ENCODE data around the gene CNTNAP2.

The CNTNAP2 gene

DNA sequence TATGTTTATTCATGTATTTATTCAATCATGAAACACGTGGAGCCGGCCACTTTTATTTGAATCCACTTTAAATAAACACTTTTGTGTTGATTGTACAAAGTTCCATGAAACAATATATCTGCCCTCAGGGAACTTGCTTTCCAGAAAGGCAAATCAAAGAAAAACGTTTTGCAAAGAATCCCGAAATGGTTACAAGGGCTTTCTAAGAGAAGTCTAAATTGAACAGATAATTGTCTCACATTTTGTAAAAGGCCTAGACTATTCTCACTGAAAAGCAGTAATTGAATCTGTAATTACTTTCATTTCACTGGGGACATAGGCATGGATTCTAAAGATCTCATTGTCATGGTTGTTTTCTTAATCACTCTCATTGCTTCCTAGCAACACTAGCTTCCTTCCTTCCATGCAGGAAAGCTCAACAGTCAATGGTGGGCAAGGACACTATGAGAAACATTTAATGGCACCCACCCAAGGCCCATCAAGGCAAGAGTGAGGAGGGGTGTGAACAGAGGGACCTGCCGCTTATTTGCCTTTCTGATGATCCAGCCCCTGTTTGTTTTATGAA, 1851.5 kb downstream of the CNTNAP2 start:
- no peak for DNase-seq (ENCODE audit: low read depth)

DNA sequence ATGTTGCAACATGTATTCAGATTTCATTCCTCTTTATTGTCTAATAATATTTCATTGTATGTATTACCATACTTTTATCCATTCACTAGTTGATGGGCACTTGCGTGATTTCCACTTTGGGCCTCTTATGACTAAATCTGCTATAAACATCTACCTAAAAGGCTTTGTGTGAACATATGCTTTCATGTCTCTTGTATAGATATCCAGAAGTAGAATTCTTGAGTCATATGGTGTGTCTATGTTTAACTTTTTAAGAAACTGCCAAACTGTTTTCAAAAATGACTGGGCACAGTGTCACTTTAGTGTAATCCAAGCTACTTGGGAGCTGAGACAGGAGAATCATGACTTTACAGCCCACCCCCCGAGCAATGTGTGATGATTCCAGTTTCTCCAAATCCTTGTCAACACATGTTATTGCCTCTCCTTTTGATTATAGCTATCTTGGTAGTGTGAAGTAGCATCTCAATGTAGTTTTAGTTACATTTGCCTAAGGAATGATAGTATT, 1855.1 kb downstream of the CNTNAP2 start:
- DNase-seq (ENCODE audit: low read depth): no peak

DNA sequence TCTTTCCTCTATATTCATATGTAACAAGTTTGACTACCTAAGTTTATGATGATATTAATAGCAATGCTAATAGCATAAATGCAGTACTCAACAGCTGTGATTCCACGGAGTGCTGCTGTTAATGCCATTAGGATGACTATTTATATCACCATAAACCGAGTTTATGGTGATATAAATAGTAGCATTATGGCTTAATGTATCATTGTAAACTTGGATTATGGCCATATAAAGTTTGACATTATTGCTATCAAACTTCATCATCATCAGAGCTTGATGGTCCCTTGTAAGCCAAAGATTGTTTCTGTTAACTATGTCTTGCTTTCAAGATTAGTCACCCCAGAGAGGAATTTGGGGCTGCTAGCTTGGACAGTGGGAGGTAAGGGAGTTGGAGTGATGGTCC, 1861.6 kb downstream of the CNTNAP2 start:
- DNase-seq (ENCODE audit: low read depth): no peak

DNA sequence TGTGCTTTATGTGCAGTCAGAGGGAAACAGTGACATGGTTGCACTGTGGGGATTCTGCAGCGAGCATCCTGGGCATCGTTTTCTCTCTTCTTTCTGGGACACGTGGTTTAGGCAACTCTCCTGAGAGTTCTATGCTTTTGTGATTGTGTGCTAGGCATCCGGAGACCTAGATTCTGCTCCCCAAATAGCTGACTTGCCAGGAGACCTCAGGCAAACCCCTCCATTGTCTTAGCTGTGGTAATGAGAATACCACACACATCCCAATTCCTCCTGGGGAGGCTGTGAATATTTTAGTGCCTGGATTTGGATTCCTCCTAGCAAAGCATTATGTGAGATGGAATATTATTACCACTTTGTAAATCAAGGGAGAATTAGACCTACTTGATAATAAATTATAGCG, 1862.0 kb downstream of the CNTNAP2 start:
- no peak for DNase-seq (ENCODE audit: low read depth)

DNA sequence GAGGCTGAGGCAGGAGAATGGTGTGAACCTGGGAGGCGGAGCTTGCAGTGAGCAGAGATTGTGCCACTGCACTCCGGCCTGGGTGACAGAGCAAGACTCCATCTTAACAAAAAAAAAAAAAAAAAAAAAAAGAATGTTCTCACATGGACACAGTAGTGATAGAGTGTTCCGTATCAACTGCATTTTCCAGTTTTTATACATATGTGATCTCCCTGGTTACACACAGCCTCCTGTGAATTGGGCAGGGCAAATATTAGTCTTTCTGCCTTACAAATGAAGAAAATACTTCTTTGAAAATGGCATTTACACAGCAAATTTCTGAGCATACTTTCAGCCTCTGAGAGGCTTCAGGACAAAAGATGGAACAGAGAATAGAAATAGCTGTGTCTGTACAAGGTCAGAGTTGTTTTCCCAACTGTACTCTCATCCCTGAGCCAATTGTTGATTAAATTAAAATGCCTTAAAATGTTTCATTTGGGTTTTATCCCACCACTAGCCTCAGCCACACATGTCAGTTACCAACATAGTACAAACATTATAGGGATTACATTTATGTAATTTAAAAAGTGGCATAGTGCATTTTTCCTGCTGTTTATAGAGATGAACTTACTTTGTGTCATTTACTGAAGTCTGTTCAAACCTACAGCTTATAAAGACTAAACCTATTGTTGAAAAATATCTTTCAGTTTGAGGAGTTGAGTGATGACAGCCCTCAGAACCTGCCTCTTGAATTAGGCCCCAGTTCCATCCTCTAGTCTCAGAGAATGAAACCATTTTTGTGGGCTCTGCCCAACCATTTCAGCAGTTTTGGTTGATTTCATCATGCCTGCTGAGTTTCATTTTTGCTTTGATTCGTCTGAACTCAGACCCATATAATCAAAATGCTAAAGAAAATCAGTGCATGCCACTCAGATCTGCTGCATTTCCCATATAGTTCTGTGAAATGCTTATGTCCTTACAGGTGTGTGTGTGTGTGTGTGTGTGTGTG, 1864.5 kb downstream of the CNTNAP2 start:
- no peak for DNase-seq (ENCODE audit: low read depth)

DNA sequence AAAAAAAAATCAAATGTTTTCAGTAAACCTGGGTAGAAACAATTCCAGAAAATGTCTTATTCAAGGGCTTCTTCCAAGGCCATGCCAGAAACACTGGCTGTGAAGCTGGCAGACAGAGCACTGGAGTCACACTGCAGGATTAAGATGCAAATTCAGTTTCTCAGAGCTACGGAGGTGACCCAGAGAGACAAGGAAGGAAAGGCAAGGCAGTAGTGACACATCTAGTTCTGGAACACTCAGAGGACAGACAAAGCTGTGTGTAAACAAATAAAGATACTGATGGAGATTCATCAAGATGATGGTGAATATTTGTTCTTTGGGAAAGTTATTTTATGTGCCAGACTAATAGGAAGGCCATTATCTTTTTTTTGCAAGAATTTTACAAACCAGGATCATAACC, 1865.7 kb downstream of the CNTNAP2 start:
- DNase-seq (ENCODE audit: low read depth): no peak

DNA sequence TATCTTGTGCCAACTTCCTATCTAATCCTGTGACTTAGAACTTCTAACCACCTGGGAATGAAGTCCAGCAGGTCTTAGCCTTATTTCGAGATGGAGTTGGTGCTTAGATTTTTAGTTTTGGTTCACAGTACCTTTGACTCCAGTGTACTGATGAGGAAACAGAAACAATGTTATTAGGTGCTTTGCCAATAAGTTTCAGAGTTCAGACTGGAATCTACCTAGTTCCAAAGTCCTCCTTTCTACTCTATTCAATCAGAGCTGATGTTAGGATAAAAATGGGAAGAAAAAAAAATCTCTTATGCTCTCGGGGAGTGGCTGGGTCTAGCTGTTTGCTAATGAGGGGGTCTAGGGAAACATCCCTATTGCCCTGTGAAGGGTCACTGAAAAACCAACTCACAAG, 1867.7 kb downstream of the CNTNAP2 start:
- DNase-seq (ENCODE audit: low read depth): no peak

DNA sequence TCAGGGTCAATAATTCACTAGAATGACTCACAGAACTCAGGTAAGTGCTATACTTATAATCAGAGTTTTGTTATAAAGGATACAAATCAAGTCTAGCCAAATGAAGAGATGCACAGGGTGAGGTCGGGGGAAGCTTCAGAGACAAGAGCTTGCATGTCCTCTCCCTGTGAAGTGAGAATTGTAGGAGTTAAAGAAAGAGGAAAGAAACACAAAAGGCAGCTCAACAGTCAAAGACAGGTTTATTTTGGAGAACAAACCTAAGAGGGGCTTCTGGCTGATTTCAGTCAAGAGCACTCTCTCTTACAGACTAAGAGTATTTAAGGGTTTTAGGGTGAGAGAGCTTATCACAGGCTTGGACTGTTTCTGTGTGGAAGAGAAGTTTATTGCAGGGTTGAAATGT, 1873.5 kb downstream of the CNTNAP2 start:
- no peak for DNase-seq (ENCODE audit: low read depth)

DNA sequence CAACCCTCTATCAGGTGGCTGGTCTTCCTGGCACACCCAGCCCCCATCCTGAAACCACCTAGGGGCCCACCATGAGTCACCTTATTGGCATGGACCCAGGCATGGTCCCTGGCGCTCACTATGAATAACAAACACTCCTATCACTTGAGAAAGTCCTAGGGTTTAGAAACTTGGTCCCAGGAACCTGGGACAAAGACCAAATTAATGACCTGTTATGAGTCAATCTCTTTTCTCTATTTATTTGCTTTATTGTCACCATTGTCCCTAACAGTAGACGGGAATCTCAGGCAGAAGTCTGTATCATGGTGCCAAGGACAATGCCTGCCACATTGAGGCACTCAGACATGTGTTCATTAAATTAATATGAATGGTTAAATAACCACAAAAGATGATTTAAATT, 1874.3 kb downstream of the CNTNAP2 start:
- no peak for DNase-seq (ENCODE audit: low read depth)

DNA sequence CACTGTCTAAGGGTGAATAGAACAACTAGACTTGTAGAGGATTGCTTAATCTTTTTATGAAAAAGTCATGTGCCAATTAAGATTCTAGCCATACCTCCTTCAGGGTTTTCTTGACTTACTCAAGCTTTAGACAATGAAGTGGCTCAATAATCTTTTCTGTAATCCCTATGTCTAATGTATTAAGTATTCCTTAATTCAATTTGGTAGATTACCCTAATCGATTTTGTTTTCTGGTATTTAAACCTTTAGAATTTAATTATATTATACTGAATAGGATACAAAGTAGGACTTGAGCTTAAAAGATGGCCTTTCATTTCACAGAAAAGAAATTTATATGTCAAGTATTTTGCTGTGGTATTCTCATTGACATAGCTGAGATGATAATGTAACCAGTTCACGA, 1876.1 kb downstream of the CNTNAP2 start:
- no peak for DNase-seq (ENCODE audit: low read depth)

DNA sequence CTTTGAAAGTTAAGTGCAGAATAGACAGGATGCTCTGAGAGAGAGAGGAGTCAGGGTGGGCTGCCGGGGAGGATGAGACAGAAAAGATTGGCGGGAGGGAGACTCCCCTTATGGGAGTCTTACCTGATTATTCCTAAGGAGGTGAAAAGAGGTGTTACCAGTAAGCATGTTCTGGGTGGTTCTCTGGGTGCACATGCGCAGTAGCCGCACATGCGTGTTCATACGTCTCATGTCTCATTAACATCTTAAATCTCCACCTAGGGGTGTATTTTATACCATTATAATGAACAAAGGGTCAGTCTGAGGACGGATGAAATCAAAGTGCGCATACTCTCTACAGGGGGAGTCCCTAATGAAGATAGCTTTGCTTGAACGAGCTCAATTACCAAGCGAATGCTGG, 1881.0 kb downstream of the CNTNAP2 start:
- DNase-seq (ENCODE audit: low read depth): no peak

DNA sequence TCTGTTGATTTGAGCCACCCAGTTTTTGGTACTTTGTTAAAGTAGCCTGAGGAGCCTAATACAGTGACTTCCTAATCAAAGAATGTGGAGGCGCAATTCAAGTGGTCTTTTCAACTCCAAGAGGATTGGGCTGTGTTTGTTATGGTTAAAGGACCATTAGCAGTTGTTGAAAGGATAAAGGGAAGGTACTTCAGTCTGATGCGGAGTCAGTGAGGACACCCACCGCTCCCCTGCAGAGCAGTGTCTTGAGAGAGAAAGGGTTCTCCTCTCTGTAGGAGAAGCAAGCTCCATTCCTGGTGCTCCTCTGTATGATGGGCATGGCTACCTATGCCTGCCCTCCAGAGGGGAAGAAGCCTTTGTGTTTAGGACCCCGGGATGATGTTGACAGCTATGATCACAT, 1883.4 kb downstream of the CNTNAP2 start:
- DNase-seq (ENCODE audit: low read depth): no peak

DNA sequence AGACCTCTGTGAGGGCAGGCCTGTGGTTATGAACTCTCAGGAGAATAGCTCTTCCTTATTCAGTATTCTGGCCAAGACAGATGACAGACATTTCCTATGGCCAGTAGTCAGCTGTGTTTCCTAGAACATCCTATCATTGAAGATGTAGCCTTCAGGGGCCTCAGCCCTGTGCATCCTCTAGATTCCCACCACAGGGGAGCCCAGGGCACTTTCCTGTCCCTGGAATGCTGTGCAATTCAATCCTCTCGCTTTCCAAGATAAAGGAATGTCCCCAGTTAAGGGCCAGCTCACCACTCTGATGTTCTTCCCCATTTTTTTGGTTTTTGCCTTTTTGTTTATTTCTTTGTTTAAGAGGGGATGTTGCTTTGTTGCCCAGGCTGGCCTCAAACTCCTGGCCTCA, 1895.2 kb downstream of the CNTNAP2 start:
- DNase-seq (ENCODE audit: low read depth): no peak

DNA sequence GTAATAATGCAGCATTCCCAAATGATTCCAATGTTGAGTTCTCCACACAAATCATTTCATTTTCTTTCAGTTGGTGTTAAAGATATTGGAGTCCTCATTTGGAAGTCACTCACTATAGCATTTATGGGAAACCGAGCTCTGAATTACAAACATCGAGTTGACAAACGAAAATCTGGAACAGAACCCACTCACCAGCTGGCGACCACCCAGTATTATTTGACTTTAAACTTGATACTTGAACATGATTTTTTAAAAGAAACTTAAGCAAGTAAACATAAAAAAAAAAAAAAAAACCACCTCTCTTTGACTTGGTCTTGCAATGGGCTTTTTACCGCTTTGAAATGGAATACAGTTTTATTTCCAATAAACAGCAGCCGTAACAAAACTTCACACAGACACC, 1897.4 kb downstream of the CNTNAP2 start:
- DNase-seq (ENCODE audit: low read depth): no peak

DNA sequence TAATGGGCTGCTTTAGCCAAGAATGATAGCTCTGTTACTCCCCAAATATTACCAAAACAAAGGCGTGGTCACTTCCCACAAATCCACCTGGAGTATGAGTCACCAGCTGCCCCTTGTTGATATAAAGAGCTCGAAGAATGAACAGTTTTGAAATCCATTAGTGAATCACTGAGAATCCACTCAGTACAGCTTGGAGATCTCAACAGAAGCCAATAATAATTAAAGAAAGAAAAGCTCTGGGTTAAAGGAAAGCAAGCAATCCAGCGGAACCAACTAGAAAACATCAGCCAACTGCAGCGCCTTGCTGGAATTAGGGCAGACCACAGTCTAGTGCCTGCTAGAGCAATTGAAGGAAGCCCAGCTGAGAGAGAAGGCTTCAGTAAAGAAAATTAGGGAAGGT, 1897.9 kb downstream of the CNTNAP2 start:
- DNase-seq (ENCODE audit: low read depth): no peak

DNA sequence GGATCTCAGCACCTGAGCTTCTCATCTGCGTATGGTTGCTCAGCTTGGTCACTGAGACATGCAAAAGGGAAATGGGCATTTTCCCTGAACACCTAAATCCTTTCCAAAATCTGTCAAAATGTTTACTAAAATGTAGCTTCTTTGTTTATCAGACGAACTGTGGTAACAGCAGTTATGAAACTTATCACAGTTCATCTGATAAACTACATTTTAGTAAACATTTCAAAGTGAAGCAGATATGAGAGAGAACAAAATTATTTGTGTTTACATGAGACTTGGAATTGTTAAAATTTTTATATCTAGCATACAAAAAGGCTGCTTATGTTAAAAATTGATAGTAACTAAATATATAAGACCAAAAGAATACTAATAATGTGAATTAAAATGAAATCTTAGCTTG, 1900.5 kb downstream of the CNTNAP2 start:
- no peak for DNase-seq (ENCODE audit: low read depth)

DNA sequence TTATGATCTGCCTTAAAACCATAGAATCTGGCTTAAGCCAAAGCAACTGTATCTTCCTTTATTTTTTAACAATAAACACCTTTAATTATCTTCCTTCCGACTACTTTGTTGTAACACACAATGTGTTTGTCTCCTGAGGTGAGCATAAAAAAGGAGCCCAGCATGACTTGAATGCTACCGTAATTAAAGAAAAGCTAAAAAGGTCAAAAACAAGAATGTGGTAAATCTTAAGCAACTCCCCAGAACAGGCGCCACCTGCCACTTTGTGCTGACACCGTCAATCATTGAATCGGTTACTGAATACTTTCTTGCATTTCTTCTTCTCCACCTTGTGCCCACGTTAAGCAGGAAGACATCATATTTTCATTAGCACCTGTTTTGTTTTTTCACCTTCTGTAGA, 1904.1 kb downstream of the CNTNAP2 start:
- DNase-seq (ENCODE audit: low read depth): no peak

DNA sequence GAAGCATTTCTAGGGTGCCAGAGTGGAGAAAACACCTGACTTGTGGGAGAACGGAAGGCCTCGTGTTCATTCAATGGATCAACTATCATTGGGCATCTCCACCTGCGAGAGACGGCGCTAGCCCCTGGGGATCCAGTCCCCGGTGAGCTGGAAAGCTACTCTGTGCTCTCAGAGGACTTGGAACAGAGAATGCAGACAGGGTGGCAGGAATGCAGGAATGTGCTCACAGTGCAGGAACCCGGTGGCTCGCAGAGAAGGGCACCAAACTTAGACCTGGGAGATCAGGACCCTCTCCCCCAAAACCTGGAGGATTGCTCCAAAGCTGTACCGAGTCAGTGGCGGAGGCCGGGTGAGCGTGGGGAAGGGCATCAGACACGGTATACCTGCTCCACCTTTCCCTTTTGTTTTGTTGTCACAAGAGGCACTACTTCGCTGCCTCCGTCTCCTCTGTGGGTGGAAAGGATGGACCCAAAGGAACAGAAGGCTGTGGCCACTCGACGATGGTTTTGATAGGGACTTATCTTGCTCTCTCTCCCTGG, 1905.0 kb downstream of the CNTNAP2 start:
- DNase-seq (ENCODE audit: low read depth): no peak

DNA sequence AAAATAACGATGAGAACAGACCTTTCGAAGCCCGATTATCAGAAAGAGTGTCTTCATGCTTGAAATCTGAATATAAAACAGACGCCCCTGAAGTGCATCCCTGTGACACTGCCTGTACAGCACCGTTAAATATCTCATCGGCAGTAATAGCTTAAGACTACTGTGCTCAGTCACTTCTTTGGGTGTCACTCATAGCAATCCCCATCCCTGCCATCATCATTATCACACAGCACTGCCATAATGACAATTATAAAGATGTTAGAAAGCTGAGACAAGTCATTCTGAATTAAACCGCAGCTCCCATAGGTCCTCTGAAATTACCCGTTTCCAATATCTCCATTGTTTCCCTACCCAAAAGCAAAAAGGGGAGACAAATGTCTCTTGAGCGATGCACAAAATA, 1906.2 kb downstream of the CNTNAP2 start:
- no peak for DNase-seq (ENCODE audit: low read depth)

DNA sequence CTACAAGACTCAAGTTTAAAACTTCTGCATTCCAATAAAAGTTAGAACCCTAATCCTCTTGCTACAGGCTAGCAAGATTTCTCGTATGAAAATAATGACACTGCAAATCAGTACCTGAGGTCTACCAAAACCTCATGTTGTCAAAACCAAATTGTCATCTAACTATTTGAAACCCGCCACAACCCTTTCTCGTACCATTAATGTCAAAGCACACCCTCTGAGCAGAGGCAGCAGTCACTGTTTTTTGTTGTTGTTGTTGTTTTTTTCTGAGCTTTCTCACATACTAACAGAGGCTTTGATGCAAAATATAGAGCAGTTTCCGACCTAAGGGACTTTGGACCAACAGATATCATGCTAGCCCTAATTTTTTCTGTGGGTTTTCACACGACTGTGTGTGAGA, 1910.1 kb downstream of the CNTNAP2 start:
- DNase-seq (ENCODE audit: low read depth): no peak

DNA sequence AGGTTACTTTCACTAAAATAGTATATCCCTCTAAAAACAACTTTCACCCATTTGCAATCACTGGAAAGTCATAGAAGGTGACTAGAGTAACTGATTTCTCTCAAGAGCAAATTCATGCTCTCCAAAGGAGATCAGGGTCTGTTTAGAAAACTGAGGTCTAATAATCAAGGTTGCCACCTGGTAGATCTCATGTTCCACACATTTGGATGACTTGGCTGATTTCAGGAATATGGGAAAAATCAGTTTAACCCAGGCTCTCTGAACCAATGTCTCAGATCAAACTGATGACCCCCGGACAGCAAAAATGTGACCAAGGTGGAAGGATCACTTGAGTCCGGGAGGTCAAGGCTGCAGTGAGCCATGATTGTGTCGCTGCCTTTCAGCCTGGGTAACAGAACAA, 1911.6 kb downstream of the CNTNAP2 start:
- DNase-seq (ENCODE audit: low read depth): no peak

DNA sequence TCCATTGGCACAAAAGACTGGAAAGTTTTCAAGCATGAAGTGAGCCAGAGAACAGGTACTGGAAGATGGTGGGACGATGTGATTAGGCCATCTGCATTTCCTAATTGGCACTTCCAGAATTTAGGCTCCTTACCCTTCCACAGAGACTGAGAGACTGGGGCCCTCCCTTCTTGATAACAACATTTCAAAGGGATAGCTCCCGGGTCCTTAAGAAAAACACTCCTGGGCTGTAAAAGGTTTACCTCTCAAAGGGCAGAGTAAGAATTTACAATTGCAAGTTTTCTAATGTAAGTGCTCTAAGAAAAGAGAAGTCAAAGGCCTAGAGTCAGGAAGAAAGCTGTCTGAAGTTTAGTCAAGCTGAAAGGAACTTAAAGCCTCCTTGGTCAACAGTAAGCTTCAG, 1914.4 kb downstream of the CNTNAP2 start:
- DNase-seq (ENCODE audit: low read depth): no peak

DNA sequence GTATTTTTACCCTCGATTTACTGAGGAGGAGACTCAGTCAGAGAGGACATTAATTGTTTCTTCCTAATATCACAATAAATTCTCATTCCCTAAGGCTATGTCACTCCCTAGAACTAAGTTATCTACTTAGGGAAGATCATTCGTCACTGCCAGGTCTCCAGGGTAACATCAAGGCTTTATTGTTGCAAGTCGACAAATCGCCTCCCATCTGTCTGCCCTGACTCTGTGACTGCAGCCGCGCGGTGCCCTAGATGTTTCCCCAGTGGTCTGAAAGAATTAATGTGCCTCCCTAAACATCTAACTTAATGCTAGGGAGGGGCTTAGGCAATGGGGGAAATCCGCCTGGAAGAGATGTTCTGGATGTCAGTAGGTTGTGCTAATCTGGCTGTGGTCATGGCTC, 1915.2 kb downstream of the CNTNAP2 start:
- DNase-seq (ENCODE audit: low read depth): no peak

Measured in activated T-cell treated with anti-CD3 and anti-CD28 coated beads for 24 hours (primary cell).